LoVo (cell line): ENCODE results near the gene UBXN6.

Source experiments
- DNase-seq: peaks from one replicate; pipeline ENCODE4 v3.0.0-alpha.2; 2016; ENCODE audit warnings: low spot score

Gene UBXN6

GRCh38 chr19:4409123-4409933, 48.3 kb downstream of the UBXN6 start:
- no peak for DNase-seq

- DNase-seq, result no peak
These were observed 51.0 kb downstream of the UBXN6 start for GRCh38 chr19:4406626-4407025.

GRCh38 chr19:4405977-4406376, 51.6 kb downstream of the UBXN6 start:
- DNase-seq, result no peak

GRCh38 chr19:4403005-4403761, 54.4 kb downstream of the UBXN6 start:
- no peak for DNase-seq

- DNase-seq, result peak; percentile 99
These were observed 55.2 kb downstream of the UBXN6 start, which contains the start of gene CHAF1A for GRCh38 chr19:4402171-4403004. TSS of gene CHAF1A (plus strand) at chr19:4402640. CDS start at chr19:4402763, 123 bp downstream.

- no peak for DNase-seq
These were observed 55.8 kb downstream of the UBXN6 start for GRCh38 chr19:4401769-4402170.

GRCh38 chr19:4400135-4400936, 57.3 kb downstream of the UBXN6 start, which contains the start of gene SH3GL1:
TSS of gene SH3GL1 (minus strand) at chr19:4400547. CDS start at chr19:4400368, 179 bp downstream.
- peak; percentile 94 for DNase-seq

- no peak for DNase-seq
These were observed 57.8 kb downstream of the UBXN6 start for GRCh38 chr19:4399812-4400134.

- no peak for DNase-seq
These were observed 60.4 kb downstream of the UBXN6 start for GRCh38 chr19:4396949-4397783.
